ENCODE results near the gene SCN5A. TPM values are rescaled to one million over a fixed set of nuclear protein-coding genes. Genes with fewer than 3 reads are reported as not detected.

Gene SCN5A
- total RNA-seq, 1 experiment from 2014 or later: 0.69 TPM

DNA sequence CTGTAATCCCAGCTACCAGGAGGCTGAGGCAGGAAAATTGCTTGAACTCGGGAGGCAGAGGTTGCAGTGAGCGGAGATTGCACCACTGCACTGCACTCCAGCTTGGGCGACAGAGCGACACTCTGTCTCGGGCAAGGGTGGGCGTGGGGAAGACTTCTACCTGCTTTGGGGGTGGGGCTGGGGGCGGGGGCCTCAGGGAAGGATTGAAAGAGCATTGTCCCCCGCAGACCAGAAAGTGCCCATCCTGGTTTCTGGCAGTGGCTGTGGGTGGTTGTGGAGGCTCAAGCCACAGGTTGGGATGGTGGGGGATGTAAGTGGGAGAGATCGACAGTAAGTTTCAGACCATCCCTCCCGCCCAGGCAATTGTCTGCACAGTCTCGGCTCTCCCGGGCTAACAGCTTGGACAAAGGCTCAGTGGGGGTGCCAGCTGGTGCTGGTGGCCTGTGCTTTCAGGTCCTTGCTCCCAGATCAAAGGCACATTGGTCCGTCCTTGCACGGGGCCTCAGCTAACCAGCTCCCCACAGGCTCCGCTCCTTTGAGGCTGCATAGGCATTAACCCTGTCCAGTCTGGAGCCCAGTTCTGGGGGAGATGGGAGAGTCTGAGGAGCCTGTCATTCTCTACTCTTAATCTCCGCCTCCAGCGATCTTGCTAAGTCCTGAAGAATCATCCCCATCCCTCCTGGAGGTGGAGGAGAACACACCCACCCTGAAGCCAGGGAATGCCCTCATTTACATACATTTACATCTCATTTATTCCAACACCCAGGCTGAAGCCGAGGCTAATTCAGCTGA lies 8.6 kb downstream of the SCN5A start:
- H3K4me1 ChIP-seq (ENCODE audit: control insufficient read depth, insufficient read depth, low read length): no peaks in the 10 kb centered on the region
- no peak for DNase-seq (ENCODE audit: low read depth, low spot score)
- ChIA-PET CTCF (no interaction called here), POLR2A (interaction anchor here (0.7 kb wide), 1 partner anchor 234 kb away, joined by 3 read pairs; no protein-coding TSS in a partner anchor)
- intact Hi-C loops (cut with micrococcal nuclease; ENCODE audit: unreplicated experiment): no loop called here
- TF ChIP-seq, protein P1, sequence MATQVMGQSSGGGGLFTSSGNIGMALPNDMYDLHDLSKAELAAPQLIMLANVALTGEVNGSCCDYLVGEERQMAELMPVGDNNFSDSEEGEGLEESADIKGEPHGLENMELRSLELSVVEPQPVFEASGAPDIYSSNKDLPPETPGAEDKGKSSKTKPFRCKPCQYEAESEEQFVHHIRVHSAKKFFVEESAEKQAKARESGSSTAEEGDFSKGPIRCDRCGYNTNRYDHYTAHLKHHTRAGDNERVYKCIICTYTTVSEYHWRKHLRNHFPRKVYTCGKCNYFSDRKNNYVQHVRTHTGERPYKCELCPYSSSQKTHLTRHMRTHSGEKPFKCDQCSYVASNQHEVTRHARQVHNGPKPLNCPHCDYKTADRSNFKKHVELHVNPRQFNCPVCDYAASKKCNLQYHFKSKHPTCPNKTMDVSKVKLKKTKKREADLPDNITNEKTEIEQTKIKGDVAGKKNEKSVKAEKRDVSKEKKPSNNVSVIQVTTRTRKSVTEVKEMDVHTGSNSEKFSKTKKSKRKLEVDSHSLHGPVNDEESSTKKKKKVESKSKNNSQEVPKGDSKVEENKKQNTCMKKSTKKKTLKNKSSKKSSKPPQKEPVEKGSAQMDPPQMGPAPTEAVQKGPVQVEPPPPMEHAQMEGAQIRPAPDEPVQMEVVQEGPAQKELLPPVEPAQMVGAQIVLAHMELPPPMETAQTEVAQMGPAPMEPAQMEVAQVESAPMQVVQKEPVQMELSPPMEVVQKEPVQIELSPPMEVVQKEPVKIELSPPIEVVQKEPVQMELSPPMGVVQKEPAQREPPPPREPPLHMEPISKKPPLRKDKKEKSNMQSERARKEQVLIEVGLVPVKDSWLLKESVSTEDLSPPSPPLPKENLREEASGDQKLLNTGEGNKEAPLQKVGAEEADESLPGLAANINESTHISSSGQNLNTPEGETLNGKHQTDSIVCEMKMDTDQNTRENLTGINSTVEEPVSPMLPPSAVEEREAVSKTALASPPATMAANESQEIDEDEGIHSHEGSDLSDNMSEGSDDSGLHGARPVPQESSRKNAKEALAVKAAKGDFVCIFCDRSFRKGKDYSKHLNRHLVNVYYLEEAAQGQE (IDR thresholded peaks at IDR 0.05; ENCODE audit: insufficient read depth in 1 of 2, low read depth in 2 of 2, low read length in 1 of 2): no peak
- no peak for TF ChIP-seq CTCF (IDR thresholded peaks at IDR 0.05)
- no peak for TF ChIP-seq POLR2AphosphoS5 (IDR thresholded peaks at IDR 0.05; ENCODE audit: low read depth, low read length)
- no peak for TF ChIP-seq TCF7L2 (IDR thresholded peaks at IDR 0.05; ENCODE audit: low read depth, low read length)
- no peak for TF ChIP-seq SIN3A (IDR thresholded peaks at IDR 0.05; ENCODE audit: borderline replicate concordance, insufficient read depth, low read depth, low read length)
- H3K27ac ChIP-seq (ENCODE audit: low read length): no peak overlapping the region
- H3K9me3 ChIP-seq (ENCODE audit: control insufficient read depth, insufficient read depth, low read depth, low read length): no peaks in the 10 kb centered on the region
- no peaks in the 10 kb centered on the region for H3K36me3 ChIP-seq (ENCODE audit: control insufficient read depth, insufficient read depth, low read length)
- in situ Hi-C loops (cut with HindIII; ENCODE audit: low pct_unique_long_range_greater_than_20kb, low sequenced_read_pairs): no loop called here
- BruUV-seq (replicated peaks): no TSS peak
- H3K27me3 ChIP-seq (ENCODE audit: control insufficient read depth, insufficient read depth, low read length): no peaks in the 10 kb centered on the region
- no peak overlapping the region for H3K4me3 ChIP-seq (ENCODE audit: low read depth in 2 of 2, low read length in 2 of 2)
- no peak for ATAC-seq

DNA sequence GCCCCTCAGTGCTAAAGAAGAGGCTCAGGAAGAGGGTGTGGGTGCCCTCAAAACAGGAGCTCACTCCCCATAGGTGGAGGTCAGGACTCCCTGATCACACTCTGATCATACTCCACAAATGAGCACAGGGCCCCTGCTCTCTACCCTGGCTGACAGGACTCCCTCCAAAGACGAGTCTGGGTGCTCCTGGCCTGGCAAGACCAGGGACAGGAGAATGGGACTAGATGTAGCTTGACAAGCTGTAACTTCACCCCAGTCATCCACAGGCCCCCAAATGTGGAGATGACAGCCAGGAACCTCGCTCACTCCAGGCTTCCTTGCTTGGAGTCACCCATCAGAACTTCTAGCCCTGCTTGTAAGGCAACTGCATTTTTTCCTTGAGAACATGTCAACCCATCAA lies 11.1 kb downstream of the SCN5A start:
- Histone ChIP-seq H3K4me1 (ENCODE audit: control insufficient read depth, insufficient read depth, low read length) (no peaks in the 10 kb centered on the region), H3K4me3 (ENCODE audit: low read depth in 2 of 2, low read length in 2 of 2) (no peak overlapping the region), H3K9me3 (ENCODE audit: control insufficient read depth, insufficient read depth, low read depth, low read length) (no peaks in the 10 kb centered on the region), H3K36me3 (ENCODE audit: control insufficient read depth, insufficient read depth, low read length) (no peaks in the 10 kb centered on the region), H3K27ac (ENCODE audit: low read length) (no peak overlapping the region), H3K27me3 (ENCODE audit: control insufficient read depth, insufficient read depth, low read length) (no peaks in the 10 kb centered on the region)
- intact Hi-C loops (cut with micrococcal nuclease; ENCODE audit: unreplicated experiment): no loop called here
- ChIA-PET CTCF (no interaction called here), POLR2A (no interaction called here)
- DNase-seq (ENCODE audit: low read depth, low spot score) (no peak), ATAC-seq (no peak)
- TF ChIP-seq POLR2AphosphoS5 (IDR thresholded peaks at IDR 0.05; ENCODE audit: low read depth, low read length): no peak
- no peak for TF ChIP-seq SIN3A (IDR thresholded peaks at IDR 0.05; ENCODE audit: borderline replicate concordance, insufficient read depth, low read depth, low read length)
- TF ChIP-seq, protein P1 (IDR thresholded peaks at IDR 0.05; ENCODE audit: insufficient read depth in 1 of 2, low read depth in 2 of 2, low read length in 1 of 2): no peak
- no peak for TF ChIP-seq TCF7L2 (IDR thresholded peaks at IDR 0.05; ENCODE audit: low read depth, low read length)
- TF ChIP-seq CTCF (IDR thresholded peaks at IDR 0.05): no peak
- no TSS peak for BruUV-seq (replicated peaks)
- in situ Hi-C loops (cut with HindIII; ENCODE audit: low pct_unique_long_range_greater_than_20kb, low sequenced_read_pairs): no loop called here

Data from Panc1 (cell line).